Endothelial cell of umbilical vein (primary cell): ENCODE data around the gene MNT.

Experiments used
- EZH2 ChIP-seq: IDR thresholded peaks from 2 replicates; pipeline ENCODE4 v1.6.1; 2012; ENCODE audit warnings: borderline replicate concordance, low read depth, mild to moderate bottlenecking, moderate library complexity, low read length, inconsistent platforms; ENCODE audit not compliant: severe bottlenecking
- FOS ChIP-seq: IDR thresholded peaks from 2 replicates; pipeline ENCODE4 v1.6.1; 2011; ENCODE audit warnings: mild to moderate bottlenecking, low read length, moderate library complexity, borderline replicate concordance; ENCODE audit not compliant: insufficient read depth
- POLR2A ChIP-seq: IDR thresholded peaks from 2 replicates; pipeline ENCODE4 v1.6.1; 2012; ENCODE audit warnings: low read depth, mild to moderate bottlenecking, control low read depth, low read length
- POLR2AphosphoS5 ChIP-seq: IDR thresholded peaks from 2 replicates; pipeline ENCODE4 v1.6.1; 2012; ENCODE audit warnings: low read depth, mild to moderate bottlenecking, control low read depth, low read length, moderate library complexity; ENCODE audit not compliant: insufficient read depth
- TF ChIP-seq, protein P1 (sequence below): IDR thresholded peaks from 2 replicates; pipeline ENCODE4 v1.6.1; 2011; ENCODE audit not compliant: insufficient read depth, insufficient read length
- TF ChIP-seq, protein P2 (sequence below), 2 donors: IDR thresholded peaks; 1 replicate in 1 of 2; 2 replicates in 1 of 2; pipeline ENCODE4 v1.5.1; 2011; ENCODE audit warnings: low read length in 2 of 2, mild to moderate bottlenecking in 2 of 2, moderate library complexity in 2 of 2, control low read depth in 1 of 2, inconsistent platforms in 1 of 2, low read depth in 1 of 2; ENCODE audit not compliant: insufficient read depth in 1 of 2; ENCODE audit errors: extremely low read depth in 1 of 2

DNA sequence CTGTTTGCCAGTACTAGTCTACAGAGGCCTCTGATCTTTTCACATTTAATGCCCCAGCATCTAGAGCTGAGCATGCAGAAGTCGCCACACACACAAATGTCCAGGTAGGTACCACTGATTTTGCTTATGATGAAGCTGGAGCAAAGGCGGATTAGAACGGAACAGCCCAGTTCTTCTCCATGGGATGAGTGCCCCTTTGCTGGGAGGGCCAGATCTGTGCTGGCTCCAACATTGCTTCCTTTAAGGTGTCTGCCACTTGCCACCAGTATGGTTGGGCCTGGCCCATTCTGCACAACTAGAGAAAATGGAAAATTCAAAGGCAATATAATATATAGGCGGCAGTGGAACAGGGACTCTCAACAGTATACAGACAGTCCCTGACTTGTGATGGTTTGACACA is 2.2 kb upstream of the MNT start:
- TF ChIP-seq, protein P1, sequence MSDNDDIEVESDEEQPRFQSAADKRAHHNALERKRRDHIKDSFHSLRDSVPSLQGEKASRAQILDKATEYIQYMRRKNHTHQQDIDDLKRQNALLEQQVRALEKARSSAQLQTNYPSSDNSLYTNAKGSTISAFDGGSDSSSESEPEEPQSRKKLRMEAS: no peak
- TF ChIP-seq, protein P2, sequence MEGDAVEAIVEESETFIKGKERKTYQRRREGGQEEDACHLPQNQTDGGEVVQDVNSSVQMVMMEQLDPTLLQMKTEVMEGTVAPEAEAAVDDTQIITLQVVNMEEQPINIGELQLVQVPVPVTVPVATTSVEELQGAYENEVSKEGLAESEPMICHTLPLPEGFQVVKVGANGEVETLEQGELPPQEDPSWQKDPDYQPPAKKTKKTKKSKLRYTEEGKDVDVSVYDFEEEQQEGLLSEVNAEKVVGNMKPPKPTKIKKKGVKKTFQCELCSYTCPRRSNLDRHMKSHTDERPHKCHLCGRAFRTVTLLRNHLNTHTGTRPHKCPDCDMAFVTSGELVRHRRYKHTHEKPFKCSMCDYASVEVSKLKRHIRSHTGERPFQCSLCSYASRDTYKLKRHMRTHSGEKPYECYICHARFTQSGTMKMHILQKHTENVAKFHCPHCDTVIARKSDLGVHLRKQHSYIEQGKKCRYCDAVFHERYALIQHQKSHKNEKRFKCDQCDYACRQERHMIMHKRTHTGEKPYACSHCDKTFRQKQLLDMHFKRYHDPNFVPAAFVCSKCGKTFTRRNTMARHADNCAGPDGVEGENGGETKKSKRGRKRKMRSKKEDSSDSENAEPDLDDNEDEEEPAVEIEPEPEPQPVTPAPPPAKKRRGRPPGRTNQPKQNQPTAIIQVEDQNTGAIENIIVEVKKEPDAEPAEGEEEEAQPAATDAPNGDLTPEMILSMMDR (IDR thresholded peaks at IDR 0.05; ENCODE audit: extremely low read depth in 1 of 2, insufficient read depth in 1 of 2, low read depth in 1 of 2, low read length in 2 of 2): no peak
- no peak for TF ChIP-seq EZH2
- no peak for TF ChIP-seq POLR2AphosphoS5
- no peak for TF ChIP-seq FOS
- TF ChIP-seq POLR2A: no peak
